HepG2 (cell line): ENCODE results near the gene SND1.

ENCODE experiments used
- ARNT ChIP-seq: fragments of 450-650 bp; IDR thresholded peaks from 2 replicates; pipeline ENCODE4 v1.6.1; 2017
- ATF3 ChIP-seq: sonication (generic); formaldehyde crosslinking; IDR thresholded peaks from 2 replicates; pipeline ENCODE4 v1.4.0; 2020; ENCODE audit warnings: missing genetic modification reagents
- BHLHE40 ChIP-seq: IDR thresholded peaks from 2 replicates; pipeline ENCODE4 v1.6.1; 2011; ENCODE audit warnings: low read length, improper control_type of control experiment
- EZH2 ChIP-seq: conservative IDR thresholded peaks from 2 replicates; pipeline ENCODE4 v1.6.1; 2012; ENCODE audit warnings: mild to moderate bottlenecking, low read depth, low read length, moderate library complexity
- SRSF9 ChIP-seq: fragments of 200-400 bp; formaldehyde crosslinking; IDR thresholded peaks from 2 replicates; pipeline ENCODE4 v1.6.1; 2018; ENCODE audit warnings: borderline replicate concordance, mild to moderate bottlenecking, low read depth, low read length; ENCODE audit not compliant: insufficient read depth, poor library complexity, severe bottlenecking
- TOE1 ChIP-seq: sonication (generic); formaldehyde crosslinking; IDR thresholded peaks from 2 replicates; pipeline ENCODE4 v1.4.0; 2020; ENCODE audit warnings: mild to moderate bottlenecking, missing genetic modification reagents
- ZBTB14 ChIP-seq: sonication (generic); formaldehyde crosslinking; IDR thresholded peaks from 2 replicates; pipeline ENCODE4 v1.4.0; 2020; ENCODE audit warnings: missing genetic modification reagents
- ZNF263 ChIP-seq: sonication (generic); formaldehyde crosslinking; IDR thresholded peaks from 2 replicates; pipeline ENCODE4 v1.4.0; 2020; ENCODE audit warnings: missing genetic modification reagents
- ZNF264 ChIP-seq: sonication (generic); formaldehyde crosslinking; IDR thresholded peaks from 2 replicates; pipeline ENCODE4 v1.4.0; 2020; ENCODE audit warnings: missing genetic modification reagents

- no peak for TF ChIP-seq TOE1 (CRISPR knock-in tag)
- TF ChIP-seq ZNF263 (CRISPR knock-in tag), result no peak
- no peak for TF ChIP-seq ZNF264 (CRISPR knock-in tag)
- no peak for TF ChIP-seq ATF3 (CRISPR knock-in tag)
- no peak for TF ChIP-seq ZBTB14
- no peak for TF ChIP-seq BHLHE40
- TF ChIP-seq EZH2, result no peak
- TF ChIP-seq ARNT, result no peak
- no peak for TF ChIP-seq SRSF9
Measured at GRCh38 chr7:127798023-127798422, 146.0 kb downstream of the SND1 start.
